LHCN-M2 (cell line): Measurements from ENCODE around the gene CASP3. TPM values are rescaled to one million over a fixed set of nuclear protein-coding genes. Genes with fewer than 3 reads are reported as not detected.
"Not testable (repeated sequence)": the region's sequence is repeated elsewhere in the genome, so short reads cannot be mapped to it uniquely, and the experiment has no call there.

Experiments used
- DNase-seq: peaks from one replicate; pipeline ENCODE4 v3.0.0-alpha.2; 2012; ENCODE audit warnings: low read depth
- total RNA-seq: library from RNA; depleted of rRNA; stranded (reverse); fragments of >200 nt; gene quantifications from 2 replicates; pipeline ENCODE4 v1.2.3, GENCODE V29; 2014

The CASP3 gene
- total RNA-seq, 1 experiment from 2014 or later = 52.2 TPM

DNA sequence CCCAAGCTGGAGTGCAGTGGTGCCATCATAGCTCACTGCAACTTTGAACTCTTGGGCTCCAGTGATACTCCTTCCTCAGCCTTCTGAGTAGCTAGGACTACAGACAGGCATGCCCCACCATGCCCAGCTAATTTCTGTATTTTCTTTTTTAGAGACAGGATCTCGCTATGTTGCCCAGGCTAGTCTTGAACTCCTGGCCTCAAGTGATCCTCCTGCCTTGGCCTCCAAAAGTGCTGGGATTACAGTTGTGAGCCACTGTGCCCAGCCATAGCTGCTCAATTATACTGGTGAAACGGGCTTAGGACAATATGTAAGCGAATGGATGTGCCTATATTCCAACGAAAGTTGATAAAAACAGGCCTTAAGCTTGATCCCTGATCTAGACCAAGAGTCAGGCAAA lies 13.1 kb downstream of the CASP3 start:
- no peak for DNase-seq

GRCh38 chr4:184635381-184635780 lies 13.9 kb downstream of the CASP3 start:
- DNase-seq = no peak

- no peak for DNase-seq
Observed at GRCh38 chr4:184632842-184633241, 16.4 kb downstream of the CASP3 start.

GRCh38 chr4:184628103-184628502 lies 21.1 kb downstream of the CASP3 start:
- peak; percentile 9 for DNase-seq

GRCh38 chr4:184625783-184626596 lies 23.3 kb downstream of the CASP3 start:
- DNase-seq = not testable (repeated sequence)

GRCh38 chr4:184624972-184625554 lies 24.2 kb downstream of the CASP3 start:
- no peak for DNase-seq

DNA sequence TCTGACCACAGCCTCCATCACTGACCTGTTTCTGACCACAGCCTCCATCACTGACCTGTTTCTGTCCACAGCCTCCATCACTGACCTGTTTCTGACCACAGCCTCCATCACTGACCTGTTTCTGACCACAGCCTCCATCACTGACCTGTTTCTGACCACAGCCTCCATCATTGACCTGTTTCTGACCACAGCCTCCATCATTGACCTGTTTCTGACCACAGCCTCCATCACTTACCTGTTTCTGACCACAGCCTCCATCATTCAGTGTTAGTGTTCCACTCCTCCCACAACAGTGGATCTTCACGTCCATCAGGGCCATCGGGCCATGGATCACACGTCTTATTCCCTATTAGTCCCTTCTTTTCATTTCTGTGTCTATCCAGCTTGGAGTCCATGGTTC lies 24.7 kb downstream of the CASP3 start:
- not testable (repeated sequence) for DNase-seq

- DNase-seq = no peak
Observed at GRCh38 chr4:184621518-184621917, 27.7 kb downstream of the CASP3 start.

- no peak for DNase-seq
Observed at GRCh38 chr4:184620212-184620867, 28.9 kb downstream of the CASP3 start.

DNA sequence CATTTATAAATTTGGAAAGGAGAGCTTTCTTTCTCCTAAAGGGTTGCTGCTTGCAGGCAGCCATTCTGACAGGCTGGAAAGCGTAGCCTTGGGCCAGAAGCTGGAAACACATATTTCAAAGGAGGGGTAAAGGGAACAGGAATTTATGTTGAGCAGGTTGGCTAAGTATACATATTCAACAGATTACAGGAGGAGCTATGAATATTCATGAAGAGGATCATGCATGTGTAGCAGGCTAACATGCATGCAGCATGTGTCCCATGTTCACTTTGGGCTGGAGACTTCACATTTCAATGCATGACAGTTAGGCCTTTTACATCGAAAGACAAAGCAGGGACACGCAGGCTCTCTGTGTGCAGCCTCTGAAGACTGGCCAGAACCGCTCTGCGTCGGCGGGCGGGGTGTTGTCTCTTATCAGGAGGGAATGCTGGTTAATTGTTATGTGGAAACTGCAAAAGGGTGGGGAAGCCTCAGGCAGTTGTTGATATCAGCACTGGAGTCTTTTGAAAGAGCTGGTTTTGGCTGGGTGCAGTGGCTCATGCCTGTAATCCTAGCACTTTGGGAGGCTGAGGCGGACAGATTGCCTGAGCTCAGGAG lies 31.5 kb downstream of the CASP3 start:
- DNase-seq = no peak

GRCh38 chr4:184616633-184617551 lies 32.4 kb downstream of the CASP3 start:
- no peak for DNase-seq

GRCh38 chr4:184616168-184616567 lies 33.1 kb downstream of the CASP3 start:
- not testable (repeated sequence) for DNase-seq

- DNase-seq = no peak
Observed at GRCh38 chr4:184614509-184614908, 34.7 kb downstream of the CASP3 start.

- DNase-seq = no peak
Observed at GRCh38 chr4:184613405-184613804, 35.8 kb downstream of the CASP3 start.

- DNase-seq = no peak
Observed at GRCh38 chr4:184612074-184612473, 37.2 kb downstream of the CASP3 start.

- DNase-seq = not testable (repeated sequence)
Observed at GRCh38 chr4:184607429-184607828, 41.8 kb downstream of the CASP3 start.

DNA sequence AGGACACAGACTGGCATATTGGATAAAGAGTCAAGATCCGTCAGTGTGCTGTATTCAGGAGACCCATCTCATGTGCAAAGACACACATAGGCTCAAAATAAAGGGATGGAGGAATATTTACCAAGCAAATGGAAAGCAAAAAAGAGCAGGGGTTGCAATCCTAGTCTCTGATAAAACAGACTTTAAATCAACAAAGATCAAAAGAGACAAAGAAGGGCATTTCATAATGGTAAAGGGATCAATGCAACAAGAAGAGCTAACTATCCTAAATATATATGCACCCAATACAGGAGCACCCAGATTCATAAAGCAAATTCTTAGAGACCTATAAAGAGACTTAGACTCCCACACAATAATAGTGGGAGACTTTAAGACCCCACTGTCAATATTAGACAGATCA lies 46.4 kb downstream of the CASP3 start:
- DNase-seq = not testable (repeated sequence)

DNA sequence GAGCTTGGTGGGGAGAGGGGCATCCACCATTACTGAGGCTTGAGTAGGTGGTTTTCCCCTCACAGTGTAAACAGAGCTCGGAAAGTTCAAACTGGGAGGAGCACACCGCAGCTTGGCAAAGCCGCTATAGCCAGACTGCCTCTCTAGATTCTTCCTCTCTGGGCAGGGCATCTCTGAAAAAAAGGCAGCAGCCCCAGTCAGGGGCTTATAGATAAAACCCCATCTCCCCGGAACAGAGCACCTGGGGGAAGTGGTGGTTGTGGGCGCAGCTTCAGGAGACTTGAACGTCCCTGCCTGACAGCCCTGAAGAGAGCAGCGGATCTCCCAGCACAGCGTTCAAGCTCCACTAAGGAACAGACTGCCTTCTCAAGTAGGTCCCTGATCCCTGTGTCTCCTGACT lies 48.3 kb downstream of the CASP3 start:
- not testable (repeated sequence) for DNase-seq

GRCh38 chr4:184599492-184600135 lies 49.6 kb downstream of the CASP3 start:
- DNase-seq = peak; percentile 91

DNA sequence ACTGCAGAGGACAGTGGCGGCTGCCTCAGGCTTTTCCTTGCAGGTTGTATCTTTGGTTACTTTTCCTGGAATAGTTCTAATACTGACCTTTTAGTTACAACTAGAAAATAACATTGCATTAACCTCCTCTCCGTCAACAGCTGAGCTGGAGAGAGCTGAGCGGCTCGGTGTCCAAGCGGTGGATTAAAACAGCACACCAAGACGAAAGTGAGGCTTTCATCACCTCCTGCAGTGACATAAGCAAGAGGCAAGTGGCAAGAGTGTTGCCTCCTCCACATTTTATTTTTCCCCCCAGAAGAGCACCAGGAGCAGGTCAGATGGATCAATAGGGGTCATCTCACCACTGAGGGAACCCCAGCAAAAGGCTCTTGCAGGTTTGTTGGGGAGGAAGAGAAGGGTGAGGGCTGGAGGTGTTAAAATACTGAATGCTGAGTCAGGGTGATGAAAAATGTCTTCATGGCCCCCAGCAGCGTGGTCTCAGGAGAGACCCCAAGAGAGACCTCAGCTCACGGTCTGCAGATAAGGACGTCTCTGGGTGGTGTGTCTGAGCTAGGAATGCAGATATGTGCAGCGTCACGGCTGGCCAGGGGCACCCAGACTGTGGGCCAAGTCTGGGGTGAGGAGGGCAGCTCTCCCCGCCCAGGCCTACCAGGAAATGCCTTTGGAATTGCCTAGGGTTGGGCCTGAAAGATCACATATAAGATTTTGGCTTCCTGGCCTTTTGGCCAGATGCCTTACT lies 50.3 kb downstream of the CASP3 start:
- no peak for DNase-seq
